ENCODE measurements around the gene HOXB8.

The HOXB8 gene

GRCh38 chr17:48596000-48596734 is 18.9 kb downstream of the HOXB8 start:
- no peak for DNase-seq

DNA sequence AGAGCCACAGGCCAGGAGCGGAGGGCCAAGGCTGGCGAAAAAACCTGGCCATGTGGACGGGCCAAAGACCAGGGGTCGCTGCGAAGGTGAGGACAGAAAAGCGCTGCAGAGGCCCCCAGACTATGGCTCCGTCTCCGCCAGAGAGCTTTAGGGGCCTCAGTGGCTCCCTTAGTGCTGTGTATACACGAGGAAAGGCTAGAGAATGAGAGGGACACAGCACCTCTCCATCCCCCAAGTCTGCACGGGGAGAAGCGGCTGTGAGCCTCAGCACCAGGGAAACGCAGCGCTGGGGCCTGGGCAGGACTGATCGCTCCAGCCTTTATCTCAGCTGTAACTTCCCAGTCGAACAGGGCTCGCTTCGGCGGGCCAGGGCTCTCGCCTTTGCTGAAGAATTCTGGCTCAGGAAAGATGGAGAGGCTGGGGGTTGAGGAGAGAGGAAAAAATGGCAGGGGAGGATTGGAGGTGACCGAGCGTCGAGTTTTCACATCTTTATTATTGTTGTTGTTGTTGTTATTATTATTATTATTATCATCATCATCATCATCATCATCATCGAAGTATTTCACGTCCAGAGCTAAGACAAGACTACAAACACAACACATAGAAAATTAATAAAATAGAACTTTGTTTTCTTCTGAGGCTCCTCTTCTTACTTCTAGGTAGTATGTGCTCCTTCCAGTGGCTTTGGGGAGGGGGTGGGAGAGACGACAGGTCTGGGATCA is 19.7 kb downstream of the HOXB8 start:
- DNase-seq = no peak

- no peak for DNase-seq
Measured at GRCh38 chr17:48594538-48595277, 20.4 kb downstream of the HOXB8 start.

- DNase-seq = peak; percentile 95
Measured at GRCh38 chr17:48593840-48594537, 21.1 kb downstream of the HOXB8 start.

DNA sequence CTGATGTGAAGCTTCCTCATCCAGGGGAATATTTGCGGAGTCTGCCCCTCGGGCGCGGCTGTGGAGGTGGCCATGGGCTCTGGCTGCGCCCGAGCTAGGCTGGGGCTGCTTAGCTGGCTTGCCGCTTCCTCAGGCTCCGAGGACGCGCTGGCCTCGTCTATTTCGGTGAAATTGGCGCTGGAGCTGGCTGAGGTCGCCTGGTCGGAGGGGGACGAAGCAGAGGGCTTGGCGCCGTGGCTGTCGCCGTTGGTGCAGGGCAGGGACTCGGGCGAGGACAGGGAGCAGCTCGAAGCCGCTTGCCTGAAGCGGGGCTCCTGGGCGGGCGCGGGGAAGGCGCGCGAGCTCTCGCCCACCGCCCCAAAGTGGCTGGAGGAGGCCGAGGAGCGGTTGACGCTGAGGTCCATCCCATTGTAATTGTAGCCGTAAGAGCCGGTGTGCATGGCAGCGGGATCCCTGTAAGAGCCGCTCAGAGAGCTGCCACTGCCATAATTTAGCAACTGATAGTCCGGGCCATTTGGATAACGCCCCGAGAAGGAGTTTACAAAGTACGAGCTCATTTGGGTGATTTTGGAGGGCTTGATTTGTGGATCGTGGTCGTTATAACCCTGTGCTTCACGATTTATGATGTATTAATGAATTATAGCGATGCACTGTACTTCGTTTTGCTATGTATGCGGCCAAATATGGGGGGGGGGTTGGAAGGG is 21.8 kb downstream of the HOXB8 start, which contains the start of gene HOXB5:
TSS of gene HOXB5 (minus strand) at position 654 of the 704 bp plus-strand sequence. CDS start at position 557, 97 bp downstream.
- peak; percentile 73 for DNase-seq

- DNase-seq = no peak
Measured at GRCh38 chr17:48592577-48592976, 22.5 kb downstream of the HOXB8 start.

DNA sequence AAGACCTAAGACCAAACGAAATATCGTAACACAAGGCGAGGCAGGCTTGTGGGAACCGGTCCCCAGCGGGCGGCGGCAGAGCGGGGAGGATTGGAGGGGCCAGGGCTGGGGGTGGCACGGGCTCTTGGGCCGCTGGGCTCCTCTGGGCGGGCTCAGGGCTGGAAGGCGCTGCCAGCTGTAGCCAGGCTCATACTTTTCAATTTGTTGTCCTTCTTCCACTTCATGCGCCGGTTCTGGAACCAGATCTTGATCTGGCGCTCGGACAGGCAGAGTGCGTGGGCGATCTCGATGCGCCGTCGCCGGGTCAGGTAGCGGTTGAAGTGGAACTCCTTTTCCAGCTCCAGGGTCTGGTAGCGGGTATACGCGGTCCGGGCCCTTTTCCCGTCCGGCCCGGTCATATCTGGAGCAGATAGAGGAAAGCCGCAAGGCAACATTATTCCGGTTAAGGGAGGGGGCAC is 23.0 kb downstream of the HOXB8 start:
- no peak for DNase-seq

DNA sequence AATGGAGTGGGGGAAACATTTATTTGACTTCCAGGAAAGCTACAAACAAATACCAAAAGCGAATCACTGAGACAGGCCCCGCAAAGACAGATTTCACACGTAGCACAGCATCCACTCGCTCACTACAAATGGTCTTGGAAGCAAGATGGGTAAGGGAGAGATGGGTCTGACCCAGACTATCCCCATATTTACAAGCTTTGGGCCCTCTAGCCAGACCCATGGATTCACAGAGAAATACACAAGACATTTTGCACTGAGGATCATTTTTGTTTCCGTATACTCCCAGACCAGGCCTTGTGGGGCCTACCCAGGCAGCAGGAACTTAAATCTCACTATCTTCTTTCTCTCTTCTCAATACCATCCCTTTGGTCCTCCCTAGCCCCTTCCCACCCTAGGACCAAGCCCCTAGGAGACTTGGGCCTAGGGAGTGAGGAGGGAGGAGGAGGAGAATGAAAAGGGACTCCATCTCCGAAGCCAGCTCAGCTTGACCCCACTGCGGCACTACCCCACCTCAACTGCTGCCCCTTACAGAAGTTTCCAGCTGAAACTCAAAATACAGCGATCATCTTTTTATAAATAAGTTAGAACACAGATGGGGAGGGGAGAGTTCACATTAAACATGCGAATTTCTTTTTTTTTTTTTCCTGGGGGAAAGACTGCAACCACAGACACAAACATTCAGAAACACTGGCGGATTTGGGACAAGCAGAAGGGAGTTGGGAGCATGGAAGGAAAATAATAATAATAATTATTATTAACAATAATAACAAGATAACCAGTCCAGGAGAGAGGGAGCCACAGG is 23.6 kb downstream of the HOXB8 start:
- DNase-seq = no peak

DNA sequence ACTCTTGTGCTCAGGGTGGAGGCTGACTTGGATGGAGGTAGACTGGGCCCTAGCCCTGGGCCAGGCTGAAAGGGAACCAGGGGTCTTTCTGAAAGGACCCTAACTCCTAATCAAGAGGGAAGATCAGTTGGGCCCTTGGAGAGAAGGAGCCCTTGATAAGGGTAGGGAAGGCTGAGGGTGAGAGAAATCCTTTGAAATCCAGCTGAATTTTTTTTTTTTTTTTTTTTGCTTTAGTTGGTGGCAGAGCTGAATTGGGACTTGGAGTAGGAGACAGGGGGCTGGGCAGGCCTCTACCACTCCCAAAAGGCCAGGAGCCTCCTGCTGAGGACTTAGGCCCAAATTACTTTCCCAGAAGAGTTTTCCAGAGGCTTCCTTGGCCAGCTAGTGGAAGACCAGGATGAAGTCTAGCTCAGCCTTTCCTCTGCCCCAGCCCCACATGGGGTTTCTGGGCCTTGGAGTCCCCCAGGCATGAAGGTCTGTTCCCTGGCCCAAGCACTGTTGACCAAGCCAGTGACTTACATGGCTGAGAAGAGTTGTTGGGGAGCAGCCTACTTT is 24.4 kb downstream of the HOXB8 start:
- DNase-seq = no peak

- no peak for DNase-seq
Measured at GRCh38 chr17:48589831-48590606, 25.1 kb downstream of the HOXB8 start, which contains the start of gene HOXB3. TSS of gene HOXB3 (minus strand) at chr17:48590241. CDS start at chr17:48552474, 37,767 bp downstream.

DNA sequence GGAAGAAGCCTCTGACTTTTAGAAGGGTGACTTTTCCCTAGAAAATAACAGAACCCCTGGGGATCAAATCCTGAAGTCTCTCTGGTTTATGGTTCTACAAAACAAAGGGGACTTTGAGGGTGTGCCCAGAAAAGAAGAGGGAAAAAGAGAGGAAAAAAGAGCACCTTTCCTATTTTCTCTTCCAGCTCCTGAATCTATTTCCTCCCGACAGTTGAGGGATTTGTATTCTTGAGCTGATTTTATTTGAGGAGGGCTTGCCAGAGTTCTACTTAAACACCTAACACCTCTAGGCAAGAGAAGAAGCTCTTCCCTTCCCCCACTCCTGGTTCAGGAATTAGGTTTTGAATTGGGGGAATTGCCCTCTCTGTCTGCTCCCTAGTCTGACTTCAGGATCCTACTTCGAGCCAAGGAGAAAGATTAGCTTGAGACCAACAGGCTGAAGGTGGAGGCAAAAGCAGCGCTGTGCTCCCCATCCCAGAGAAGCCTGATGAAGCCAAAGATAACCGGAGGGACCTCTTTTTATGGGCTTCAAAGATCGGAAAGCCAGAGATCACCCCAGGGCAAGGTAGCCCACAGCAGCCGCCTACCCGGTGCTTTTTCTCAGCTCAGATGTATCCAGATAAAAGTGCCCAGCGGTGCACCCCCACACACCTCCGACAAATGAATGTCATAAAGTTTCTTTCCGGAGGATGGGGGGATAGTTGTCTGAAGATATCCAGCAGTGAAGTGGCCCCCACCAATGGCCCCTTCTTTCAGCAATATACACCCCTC is 25.8 kb downstream of the HOXB8 start:
- no peak for DNase-seq

DNA sequence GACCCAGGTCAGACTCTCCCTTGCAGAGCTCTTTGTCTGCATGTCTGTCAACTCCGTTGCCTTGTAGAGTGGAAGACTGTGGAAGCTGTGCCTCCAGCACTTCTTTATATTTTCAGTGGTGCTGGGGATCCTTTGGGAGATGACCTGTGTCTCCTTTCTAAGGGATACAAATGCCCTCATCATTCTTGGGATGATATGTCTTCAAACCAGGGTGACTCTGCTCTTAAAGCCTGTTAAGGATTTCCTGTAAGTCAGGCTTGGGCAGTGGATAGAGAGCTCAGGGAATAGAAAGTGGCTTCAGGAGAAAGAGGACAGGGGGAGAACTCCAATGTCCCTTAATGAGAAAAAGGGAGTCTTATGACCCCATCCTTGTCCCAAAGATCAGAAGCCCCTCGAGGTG is 26.6 kb downstream of the HOXB8 start:
- no peak for DNase-seq

DNA sequence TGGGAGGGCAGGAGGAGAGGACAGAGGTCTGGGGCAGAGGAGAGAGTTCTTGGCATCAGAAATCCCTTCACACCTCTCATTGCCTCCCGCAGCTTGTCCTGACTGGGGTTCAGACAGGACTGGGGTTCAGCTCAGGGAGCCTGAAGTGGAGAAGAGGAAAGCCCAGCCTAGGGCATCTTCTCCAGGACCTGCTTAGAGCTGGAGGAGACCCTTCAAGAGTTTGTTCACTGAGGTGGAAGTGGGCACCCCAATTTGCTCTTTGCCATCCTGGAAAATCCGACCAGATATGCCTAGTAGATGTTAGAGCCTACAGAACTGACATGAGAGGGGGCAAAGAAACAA is 27.0 kb downstream of the HOXB8 start:
- DNase-seq = no peak

DNA sequence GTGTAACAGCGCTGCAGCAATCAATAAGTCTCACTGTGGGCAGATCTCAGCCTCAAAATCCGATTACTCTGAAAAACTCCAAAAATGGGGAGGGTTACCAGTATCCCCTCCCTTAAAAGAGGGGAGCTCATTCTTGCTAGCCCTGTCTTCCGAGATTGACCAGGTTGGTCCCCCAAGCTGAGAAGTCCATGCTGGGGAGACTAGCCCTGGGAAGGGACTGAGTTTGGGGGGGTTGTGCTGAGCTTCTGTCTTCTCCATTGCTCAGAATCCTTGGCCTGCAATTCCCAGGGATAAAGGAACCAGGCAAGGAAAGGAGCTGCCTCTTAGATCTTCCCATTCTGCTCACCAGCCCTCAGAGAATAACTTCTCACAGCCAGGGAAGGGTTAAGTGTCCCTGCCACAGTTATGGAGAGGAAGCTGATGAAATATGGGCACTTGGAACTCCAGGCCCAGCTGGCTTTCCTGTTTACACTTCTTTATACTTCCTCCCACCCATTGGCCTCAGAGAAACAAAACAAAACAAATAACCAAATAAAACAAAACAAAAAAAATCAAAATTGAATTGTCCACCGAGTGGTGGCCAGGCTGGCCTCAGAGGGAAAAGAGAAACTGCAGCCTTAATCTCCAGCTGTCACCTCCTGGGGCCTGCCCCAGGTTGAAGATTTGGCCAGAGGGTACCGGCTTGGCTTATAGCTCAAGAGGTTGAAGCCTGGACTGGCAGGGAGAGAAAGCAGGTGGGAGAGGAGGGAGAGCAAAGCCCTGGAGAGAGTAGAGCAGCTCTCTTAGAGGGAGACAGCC is 27.6 kb downstream of the HOXB8 start:
- DNase-seq = peak; percentile 58

- DNase-seq = peak; percentile 72
Measured at GRCh38 chr17:48586355-48587258, 28.5 kb downstream of the HOXB8 start.

DNA sequence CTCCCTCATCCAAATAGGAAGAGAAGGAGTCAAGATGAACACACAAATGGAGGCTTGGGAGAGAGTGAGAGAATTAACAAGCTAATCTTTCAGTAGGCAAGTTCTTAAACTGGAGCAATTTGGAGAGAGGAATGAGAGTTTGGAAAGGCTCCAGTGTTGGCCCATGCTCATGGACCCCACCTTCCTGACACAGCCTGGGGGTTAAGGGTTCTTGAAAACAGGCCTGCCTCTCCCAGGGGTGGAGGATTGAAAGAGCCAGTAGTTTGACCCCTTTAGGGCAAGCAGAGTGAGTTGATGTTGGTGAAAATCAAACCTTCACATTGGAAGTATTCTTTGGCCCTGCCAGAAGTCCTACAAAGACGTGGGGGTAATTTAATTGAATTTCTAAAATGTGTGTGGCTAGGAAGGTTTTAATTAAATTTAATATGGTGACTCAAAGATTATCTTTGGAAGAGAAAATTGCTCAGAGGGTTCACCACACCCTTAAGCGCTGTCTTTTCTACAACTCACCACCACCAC is 30.8 kb downstream of the HOXB8 start:
- DNase-seq = no peak

GRCh38 chr17:48583708-48584222 is 31.3 kb downstream of the HOXB8 start:
- DNase-seq = no peak

Measured in OCI-M1 (cell line).